ENCODE data around the gene CDK6.

- TF ChIP-seq POLR2AphosphoS5 (IDR thresholded peaks at IDR 0.05; ENCODE audit: low read depth, low read length): no peak
- TF ChIP-seq POLR2A (IDR thresholded peaks at IDR 0.05; ENCODE audit: low read depth, low read length): no peak
Measured at GRCh38 chr7:92732316-92733036, 103.9 kb downstream of the CDK6 start.
